WTC11 (cell line): ENCODE measurements around the gene CXCL8. TPM values are rescaled to one million over a fixed set of nuclear protein-coding genes. Genes with fewer than 3 reads are reported as not detected.

ENCODE experiments used
- ATAC-seq: fragments of 200-7000 bp; cut with Tn5 transposase; 2 replicates; pipeline ENCODE4 v1.10.0; 2021; ENCODE audit warnings: mild to moderate bottlenecking, moderate library complexity
- CTCF ChIA-PET: fragments of 300-600 bp; sonication (Branson Sonifier 250); formaldehyde crosslinking; loops from one replicate; lab custom pipeline; 2021; ENCODE audit warnings: antibody characterized with exemption; lab: Charles Lee
- POLR2A ChIA-PET: fragments of 350-600 bp; sonication (Branson Sonifier 250); formaldehyde crosslinking; loops from one replicate; lab custom pipeline; 2021; ENCODE audit warnings: antibody characterized with exemption; lab: Charles Lee
- DNase-seq: peaks from one replicate; pipeline ENCODE4 v3.0.0; 2021; ENCODE audit warnings: low spot score
- H3K27ac Mint-ChIP-seq: 2 replicates; pipeline ENCODE4 v1.8.0; 2021; ENCODE audit warnings: mixed read lengths
- H3K27me3 Mint-ChIP-seq: 2 replicates; pipeline ENCODE4 v1.8.0; 2021; ENCODE audit warnings: low read depth, mild to moderate bottlenecking, moderate library complexity, mixed read lengths
- H3K36me3 Mint-ChIP-seq: 2 replicates; pipeline ENCODE4 v1.8.0; 2021; ENCODE audit warnings: mixed read lengths
- H3K4me1 Mint-ChIP-seq: 2 replicates; pipeline ENCODE4 v1.8.0; 2022; ENCODE audit warnings: mixed read lengths
- H3K4me3 Mint-ChIP-seq: 2 replicates; pipeline ENCODE4 v1.8.0; 2021; ENCODE audit warnings: mild to moderate bottlenecking, moderate library complexity, mixed read lengths
- H3K9me3 Mint-ChIP-seq: 2 replicates; pipeline ENCODE4 v1.8.0; 2021; ENCODE audit warnings: mixed read lengths
- CBFB ChIP-seq: sonication (generic); formaldehyde crosslinking; IDR thresholded peaks from 2 replicates; pipeline ENCODE4 v1.8.1; 2022; ENCODE audit warnings: mild to moderate bottlenecking, low read depth, missing genetic modification reagents
- CREM ChIP-seq: sonication (generic); formaldehyde crosslinking; IDR thresholded peaks from 2 replicates; pipeline ENCODE4 v1.8.1; 2022; ENCODE audit warnings: mild to moderate bottlenecking, missing genetic modification reagents, moderate library complexity
- FOXJ3 ChIP-seq: sonication (generic); formaldehyde crosslinking; IDR thresholded peaks from 2 replicates; pipeline ENCODE4 v1.9.0; 2021; ENCODE audit warnings: missing genetic modification reagents, mild to moderate bottlenecking, borderline replicate concordance
- IRF2 ChIP-seq: sonication (generic); formaldehyde crosslinking; IDR thresholded peaks from 2 replicates; pipeline ENCODE4 v1.8.0; 2022; ENCODE audit warnings: low read depth, missing genetic modification reagents, borderline replicate concordance
- JUN ChIP-seq: sonication (generic); formaldehyde crosslinking; IDR thresholded peaks from 2 replicates; pipeline ENCODE4 v1.8.0; 2023; ENCODE audit warnings: mild to moderate bottlenecking, missing genetic modification reagents
- PRRX2 ChIP-seq: fragments of 250-450 bp; sonication (Bioruptor Pico); IDR thresholded peaks from 2 replicates; pipeline ENCODE4 v1.8.0; 2021; ENCODE audit warnings: mild to moderate bottlenecking
- ZNF138 ChIP-seq: sonication (generic); formaldehyde crosslinking; conservative IDR thresholded peaks from 2 replicates; pipeline ENCODE4 v1.8.1; 2022; ENCODE audit warnings: mild to moderate bottlenecking, moderate library complexity, missing genetic modification reagents
- ZNF263 ChIP-seq: sonication (generic); formaldehyde crosslinking; IDR thresholded peaks from 2 replicates; pipeline ENCODE4 v1.8.1; 2022; ENCODE audit warnings: low read depth, mild to moderate bottlenecking, moderate library complexity, missing genetic modification reagents
- ZNF396 ChIP-seq: fragments of 250-450 bp; sonication (Bioruptor Pico); IDR thresholded peaks from 2 replicates; pipeline ENCODE4 v1.8.0; 2021; ENCODE audit warnings: mild to moderate bottlenecking, moderate library complexity, borderline replicate concordance
- total RNA-seq: library from RNA; stranded (reverse); gene quantifications from 3 replicates; pipeline ENCODE4 v1.2.3, GENCODE V29; 2021
- TF ChIP-seq, protein P1 (sequence below): sonication (generic); formaldehyde crosslinking; IDR thresholded peaks from 2 replicates; pipeline ENCODE4 v1.8.1; 2023; ENCODE audit warnings: mild to moderate bottlenecking, moderate library complexity, missing genetic modification reagents
- TF ChIP-seq, protein P2 (sequence below): fragments of 200-600 bp; IDR thresholded peaks from 2 replicates; pipeline ENCODE4 v1.8.0; 2022; ENCODE audit warnings: antibody characterized with exemption
- TF ChIP-seq, protein P3 (sequence below): sonication (generic); formaldehyde crosslinking; IDR thresholded peaks from 2 replicates; pipeline ENCODE4 v1.8.0; 2022; ENCODE audit warnings: mild to moderate bottlenecking, missing genetic modification reagents
- TF ChIP-seq, protein P4 (sequence below): fragments of 250-450 bp; sonication (Bioruptor Pico); IDR thresholded peaks from 2 replicates; pipeline ENCODE4 v1.9.0; 2021; ENCODE audit warnings: mild to moderate bottlenecking
- TF ChIP-seq, protein P5 (sequence below): sonication (generic); formaldehyde crosslinking; IDR thresholded peaks from 2 replicates; pipeline ENCODE4 v1.8.0; 2022; ENCODE audit warnings: mild to moderate bottlenecking, missing genetic modification reagents
- TF ChIP-seq, protein P6 (sequence below): sonication (generic); formaldehyde crosslinking; IDR thresholded peaks from 2 replicates; pipeline ENCODE4 v1.8.1; 2023; ENCODE audit warnings: mild to moderate bottlenecking, missing genetic modification reagents, borderline replicate concordance
- TF ChIP-seq, protein P7 (sequence below): sonication (generic); formaldehyde crosslinking; IDR thresholded peaks from 2 replicates; pipeline ENCODE4 v1.8.1; 2023; ENCODE audit warnings: mild to moderate bottlenecking, missing genetic modification reagents, moderate library complexity

The CXCL8 gene
- total RNA-seq, 1 experiment from 2014 or later: not detected

DNA sequence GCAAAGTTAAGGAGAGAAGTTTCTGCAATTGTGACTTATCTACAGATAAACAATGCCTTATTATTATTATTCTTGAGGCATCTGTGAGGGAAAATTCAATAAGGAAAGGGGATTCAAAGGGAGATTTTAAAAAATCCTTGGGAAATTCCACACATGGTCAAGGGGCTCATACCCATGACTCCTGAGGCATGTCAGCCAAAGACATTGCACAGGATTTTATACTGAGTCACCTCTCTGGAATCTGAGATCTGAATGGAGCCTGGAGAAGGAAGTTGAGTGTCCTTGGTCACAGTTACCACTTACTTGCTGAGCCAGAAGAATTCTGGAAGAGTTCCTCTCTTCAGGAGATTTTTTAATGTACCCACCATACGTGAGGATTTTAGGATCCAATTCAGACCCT lies 14.4 kb upstream of the CXCL8 start:
- Mint-ChIP-seq H3K4me3 (no peak overlapping the region), H3K4me1 (peaks cover 14% of the 10 kb centered on the region), H3K9me3 (no peaks in the 10 kb centered on the region), H3K27ac (no peak overlapping the region), H3K36me3 (no peaks in the 10 kb centered on the region), H3K27me3 (no peaks in the 10 kb centered on the region)
- no peak for DNase-seq
- ATAC-seq: peak; percentile 49; the same call in 1 of the 2 replicates
- ChIA-PET CTCF (no interaction called here), POLR2A (no interaction called here)
- no peak for TF ChIP-seq CBFB
- no peak for TF ChIP-seq FOXJ3 (CRISPR knock-in tag)
- TF ChIP-seq IRF2 (CRISPR knock-in tag): no peak
- TF ChIP-seq, protein P1, sequence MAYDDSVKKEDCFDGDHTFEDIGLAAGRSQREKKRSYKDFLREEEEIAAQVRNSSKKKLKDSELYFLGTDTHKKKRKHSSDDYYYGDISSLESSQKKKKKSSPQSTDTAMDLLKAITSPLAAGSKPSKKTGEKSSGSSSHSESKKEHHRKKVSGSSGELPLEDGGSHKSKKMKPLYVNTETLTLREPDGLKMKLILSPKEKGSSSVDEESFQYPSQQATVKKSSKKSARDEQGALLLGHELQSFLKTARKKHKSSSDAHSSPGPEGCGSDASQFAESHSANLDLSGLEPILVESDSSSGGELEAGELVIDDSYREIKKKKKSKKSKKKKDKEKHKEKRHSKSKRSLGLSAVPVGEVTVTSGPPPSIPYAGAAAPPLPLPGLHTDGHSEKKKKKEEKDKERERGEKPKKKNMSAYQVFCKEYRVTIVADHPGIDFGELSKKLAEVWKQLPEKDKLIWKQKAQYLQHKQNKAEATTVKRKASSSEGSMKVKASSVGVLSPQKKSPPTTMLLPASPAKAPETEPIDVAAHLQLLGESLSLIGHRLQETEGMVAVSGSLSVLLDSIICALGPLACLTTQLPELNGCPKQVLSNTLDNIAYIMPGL: no peak

DNA sequence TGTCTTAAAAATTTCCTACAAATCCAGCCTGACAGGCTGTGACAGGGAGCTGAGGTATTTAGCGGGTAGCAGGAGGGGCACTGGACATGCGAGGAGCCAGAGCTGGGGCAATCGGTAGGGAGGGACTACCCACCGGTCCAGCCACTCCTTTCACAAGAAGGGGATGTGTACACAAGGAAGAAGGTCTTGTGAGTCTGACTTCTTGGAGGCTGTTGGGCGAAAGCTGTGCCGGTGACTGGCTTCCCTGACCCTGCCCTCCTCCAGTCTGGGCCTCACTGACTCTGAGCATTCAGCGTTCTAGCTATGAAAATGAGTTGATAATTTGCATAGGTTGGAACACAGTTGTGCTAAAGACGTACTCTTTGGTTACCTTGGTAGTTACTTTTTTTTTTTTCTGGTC lies 12.7 kb upstream of the CXCL8 start:
- ATAC-seq: no peak
- Mint-ChIP-seq H3K36me3 (no peaks in the 10 kb centered on the region), H3K27me3 (no peaks in the 10 kb centered on the region), H3K4me3 (no peak overlapping the region)
- POLR2A ChIA-PET: no interaction called here
- no peak for TF ChIP-seq CREM
- no peak for TF ChIP-seq PRRX2 (CRISPR knock-in tag)
- TF ChIP-seq, protein P2, sequence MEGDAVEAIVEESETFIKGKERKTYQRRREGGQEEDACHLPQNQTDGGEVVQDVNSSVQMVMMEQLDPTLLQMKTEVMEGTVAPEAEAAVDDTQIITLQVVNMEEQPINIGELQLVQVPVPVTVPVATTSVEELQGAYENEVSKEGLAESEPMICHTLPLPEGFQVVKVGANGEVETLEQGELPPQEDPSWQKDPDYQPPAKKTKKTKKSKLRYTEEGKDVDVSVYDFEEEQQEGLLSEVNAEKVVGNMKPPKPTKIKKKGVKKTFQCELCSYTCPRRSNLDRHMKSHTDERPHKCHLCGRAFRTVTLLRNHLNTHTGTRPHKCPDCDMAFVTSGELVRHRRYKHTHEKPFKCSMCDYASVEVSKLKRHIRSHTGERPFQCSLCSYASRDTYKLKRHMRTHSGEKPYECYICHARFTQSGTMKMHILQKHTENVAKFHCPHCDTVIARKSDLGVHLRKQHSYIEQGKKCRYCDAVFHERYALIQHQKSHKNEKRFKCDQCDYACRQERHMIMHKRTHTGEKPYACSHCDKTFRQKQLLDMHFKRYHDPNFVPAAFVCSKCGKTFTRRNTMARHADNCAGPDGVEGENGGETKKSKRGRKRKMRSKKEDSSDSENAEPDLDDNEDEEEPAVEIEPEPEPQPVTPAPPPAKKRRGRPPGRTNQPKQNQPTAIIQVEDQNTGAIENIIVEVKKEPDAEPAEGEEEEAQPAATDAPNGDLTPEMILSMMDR: no peak
- TF ChIP-seq ZNF263 (CRISPR knock-in tag): no peak
- TF ChIP-seq JUN (CRISPR knock-in tag): no peak
- TF ChIP-seq, protein P3, sequence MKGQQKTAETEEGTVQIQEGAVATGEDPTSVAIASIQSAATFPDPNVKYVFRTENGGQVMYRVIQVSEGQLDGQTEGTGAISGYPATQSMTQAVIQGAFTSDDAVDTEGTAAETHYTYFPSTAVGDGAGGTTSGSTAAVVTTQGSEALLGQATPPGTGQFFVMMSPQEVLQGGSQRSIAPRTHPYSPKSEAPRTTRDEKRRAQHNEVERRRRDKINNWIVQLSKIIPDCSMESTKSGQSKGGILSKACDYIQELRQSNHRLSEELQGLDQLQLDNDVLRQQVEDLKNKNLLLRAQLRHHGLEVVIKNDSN (CRISPR knock-in tag): no peak
- no peak for TF ChIP-seq ZNF138 (CRISPR knock-in tag)
- TF ChIP-seq, protein P4, sequence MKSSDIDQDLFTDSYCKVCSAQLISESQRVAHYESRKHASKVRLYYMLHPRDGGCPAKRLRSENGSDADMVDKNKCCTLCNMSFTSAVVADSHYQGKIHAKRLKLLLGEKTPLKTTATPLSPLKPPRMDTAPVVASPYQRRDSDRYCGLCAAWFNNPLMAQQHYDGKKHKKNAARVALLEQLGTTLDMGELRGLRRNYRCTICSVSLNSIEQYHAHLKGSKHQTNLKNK (CRISPR knock-in tag): no peak
- TF ChIP-seq, protein P5, sequence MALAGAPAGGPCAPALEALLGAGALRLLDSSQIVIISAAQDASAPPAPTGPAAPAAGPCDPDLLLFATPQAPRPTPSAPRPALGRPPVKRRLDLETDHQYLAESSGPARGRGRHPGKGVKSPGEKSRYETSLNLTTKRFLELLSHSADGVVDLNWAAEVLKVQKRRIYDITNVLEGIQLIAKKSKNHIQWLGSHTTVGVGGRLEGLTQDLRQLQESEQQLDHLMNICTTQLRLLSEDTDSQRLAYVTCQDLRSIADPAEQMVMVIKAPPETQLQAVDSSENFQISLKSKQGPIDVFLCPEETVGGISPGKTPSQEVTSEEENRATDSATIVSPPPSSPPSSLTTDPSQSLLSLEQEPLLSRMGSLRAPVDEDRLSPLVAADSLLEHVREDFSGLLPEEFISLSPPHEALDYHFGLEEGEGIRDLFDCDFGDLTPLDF (CRISPR knock-in tag): no peak
- TF ChIP-seq, protein P6, sequence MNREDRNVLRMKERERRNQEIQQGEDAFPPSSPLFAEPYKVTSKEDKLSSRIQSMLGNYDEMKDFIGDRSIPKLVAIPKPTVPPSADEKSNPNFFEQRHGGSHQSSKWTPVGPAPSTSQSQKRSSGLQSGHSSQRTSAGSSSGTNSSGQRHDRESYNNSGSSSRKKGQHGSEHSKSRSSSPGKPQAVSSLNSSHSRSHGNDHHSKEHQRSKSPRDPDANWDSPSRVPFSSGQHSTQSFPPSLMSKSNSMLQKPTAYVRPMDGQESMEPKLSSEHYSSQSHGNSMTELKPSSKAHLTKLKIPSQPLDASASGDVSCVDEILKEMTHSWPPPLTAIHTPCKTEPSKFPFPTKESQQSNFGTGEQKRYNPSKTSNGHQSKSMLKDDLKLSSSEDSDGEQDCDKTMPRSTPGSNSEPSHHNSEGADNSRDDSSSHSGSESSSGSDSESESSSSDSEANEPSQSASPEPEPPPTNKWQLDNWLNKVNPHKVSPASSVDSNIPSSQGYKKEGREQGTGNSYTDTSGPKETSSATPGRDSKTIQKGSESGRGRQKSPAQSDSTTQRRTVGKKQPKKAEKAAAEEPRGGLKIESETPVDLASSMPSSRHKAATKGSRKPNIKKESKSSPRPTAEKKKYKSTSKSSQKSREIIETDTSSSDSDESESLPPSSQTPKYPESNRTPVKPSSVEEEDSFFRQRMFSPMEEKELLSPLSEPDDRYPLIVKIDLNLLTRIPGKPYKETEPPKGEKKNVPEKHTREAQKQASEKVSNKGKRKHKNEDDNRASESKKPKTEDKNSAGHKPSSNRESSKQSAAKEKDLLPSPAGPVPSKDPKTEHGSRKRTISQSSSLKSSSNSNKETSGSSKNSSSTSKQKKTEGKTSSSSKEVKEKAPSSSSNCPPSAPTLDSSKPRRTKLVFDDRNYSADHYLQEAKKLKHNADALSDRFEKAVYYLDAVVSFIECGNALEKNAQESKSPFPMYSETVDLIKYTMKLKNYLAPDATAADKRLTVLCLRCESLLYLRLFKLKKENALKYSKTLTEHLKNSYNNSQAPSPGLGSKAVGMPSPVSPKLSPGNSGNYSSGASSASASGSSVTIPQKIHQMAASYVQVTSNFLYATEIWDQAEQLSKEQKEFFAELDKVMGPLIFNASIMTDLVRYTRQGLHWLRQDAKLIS (CRISPR knock-in tag): no peak
- TF ChIP-seq, protein P7, sequence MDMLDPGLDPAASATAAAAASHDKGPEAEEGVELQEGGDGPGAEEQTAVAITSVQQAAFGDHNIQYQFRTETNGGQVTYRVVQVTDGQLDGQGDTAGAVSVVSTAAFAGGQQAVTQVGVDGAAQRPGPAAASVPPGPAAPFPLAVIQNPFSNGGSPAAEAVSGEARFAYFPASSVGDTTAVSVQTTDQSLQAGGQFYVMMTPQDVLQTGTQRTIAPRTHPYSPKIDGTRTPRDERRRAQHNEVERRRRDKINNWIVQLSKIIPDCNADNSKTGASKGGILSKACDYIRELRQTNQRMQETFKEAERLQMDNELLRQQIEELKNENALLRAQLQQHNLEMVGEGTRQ: no peak
- no peak for TF ChIP-seq ZNF396 (CRISPR knock-in tag)
- TF ChIP-seq, all 79 proteins: peak for 0
- DNase-seq: no peak
- Mint-ChIP-seq H3K9me3 (no peaks in the 10 kb centered on the region), H3K27ac (no peak overlapping the region), H3K4me1 (peaks cover 15% of the 10 kb centered on the region)
- CTCF ChIA-PET: interaction anchor here (0.8 to 1.5 kb wide), 3 partner anchors 137 to 238 kb away, joined by 4 to 6 read pairs (median 6); partner anchors contain the start of gene CXCL1
